GM23338 (cell line): ENCODE data around the gene FCN1. TPM values are rescaled to one million over a fixed set of nuclear protein-coding genes. Genes with fewer than 3 reads are reported as not detected.

ENCODE experiments used
- ATAC-seq: fragments of 200-7000 bp; cut with Tn5 transposase; 3 replicates; pipeline ENCODE4 v1.9.1; 2020
- DNase-seq: peaks from one replicate; pipeline ENCODE4 v3.0.0-alpha.2; 2015; ENCODE audit warnings: low spot score
- H2AFZ ChIP-seq: fragments of 200-600 bp; sonication (generic); 2 replicates; pipeline ENCODE4 v1.8.0; 2016; ENCODE audit warnings: antibody characterized with exemption, mild to moderate bottlenecking, moderate library complexity
- H3F3A ChIP-seq: fragments of 200-600 bp; sonication (generic); replicated peaks from 2 replicates; pipeline ENCODE4 v1.8.0; 2017; ENCODE audit warnings: antibody characterized with exemption, mixed run types, low read depth
- H3K27ac ChIP-seq: fragments of 200-600 bp; sonication (generic); 2 replicates; pipeline ENCODE4 v1.6.1; 2016; ENCODE audit warnings: low read depth
- H3K27me3 ChIP-seq: fragments of 200-600 bp; sonication (generic); 2 replicates; pipeline ENCODE4 v1.8.0; 2016; ENCODE audit warnings: mild to moderate bottlenecking, mixed run types, moderate library complexity; ENCODE audit not compliant: insufficient read depth
- H3K36me3 ChIP-seq: fragments of 200-600 bp; sonication (generic); 2 replicates; pipeline ENCODE4 v1.8.0; 2016; ENCODE audit warnings: mild to moderate bottlenecking; ENCODE audit not compliant: insufficient read depth
- H3K4me1 ChIP-seq: fragments of 200-600 bp; sonication (generic); 2 replicates; pipeline ENCODE4 v1.8.0; 2016; ENCODE audit warnings: mild to moderate bottlenecking, moderate library complexity; ENCODE audit not compliant: insufficient read depth
- H3K4me2 ChIP-seq: fragments of 200-600 bp; sonication (generic); 2 replicates; pipeline ENCODE4 v1.7.1; 2017; ENCODE audit warnings: mixed run types
- H3K4me3 ChIP-seq: fragments of 200-600 bp; sonication (generic); 2 replicates; pipeline ENCODE4 v1.6.1; 2016; ENCODE audit warnings: mixed run types
- H3K79me2 ChIP-seq: fragments of 200-600 bp; sonication (generic); replicated peaks from 2 replicates; pipeline ENCODE4 v1.8.0; 2017; ENCODE audit warnings: mild to moderate bottlenecking; ENCODE audit not compliant: insufficient read depth
- H3K9me2 ChIP-seq: fragments of 200-600 bp; sonication (generic); 2 replicates; pipeline ENCODE4 v1.8.0; 2017; ENCODE audit not compliant: insufficient read depth
- H4K20me1 ChIP-seq: fragments of 200-600 bp; sonication (generic); replicated peaks from 2 replicates; pipeline ENCODE4 v1.8.0; 2017; ENCODE audit warnings: mild to moderate bottlenecking; ENCODE audit not compliant: insufficient read depth
- H3K27ac Mint-ChIP-seq: 2 replicates; pipeline ENCODE4 v1.8.0; 2020; ENCODE audit warnings: inconsistent platforms, mild to moderate bottlenecking, moderate library complexity, mixed read lengths
- H3K27me3 Mint-ChIP-seq: 3 replicates; pipeline ENCODE4 v1.8.0; 2022; ENCODE audit warnings: low read depth, mild to moderate bottlenecking, moderate library complexity, mixed read lengths, inconsistent platforms; ENCODE audit not compliant: insufficient read depth, poor library complexity
- H3K36me3 Mint-ChIP-seq: 3 replicates; pipeline ENCODE4 v1.8.0; 2021; ENCODE audit warnings: low read depth, mild to moderate bottlenecking, inconsistent platforms, moderate library complexity, mixed read lengths
- H3K4me1 Mint-ChIP-seq: 3 replicates; pipeline ENCODE4 v1.8.0; 2020; ENCODE audit warnings: mild to moderate bottlenecking, inconsistent platforms, mixed read lengths
- H3K4me3 Mint-ChIP-seq: 3 replicates; pipeline ENCODE4 v1.8.0; 2021; ENCODE audit warnings: moderate library complexity, mild to moderate bottlenecking, inconsistent platforms, mixed read lengths
- H3K9me3 Mint-ChIP-seq: 3 replicates; pipeline ENCODE4 v1.8.0; 2020; ENCODE audit warnings: moderate library complexity, mild to moderate bottlenecking, inconsistent platforms, mixed read lengths
- CREB1 ChIP-seq: fragments of 250-450 bp; sonication (Bioruptor Pico); IDR thresholded peaks from 2 replicates; pipeline ENCODE4 v1.5.0; 2020; ENCODE audit warnings: low read depth, mild to moderate bottlenecking, moderate library complexity
- CTCF ChIP-seq, 2 experiments: fragments of 200-600 bp in 1 of 2; sonication (generic) in 1 of 2; conservative IDR thresholded peaks; 2 replicates each; pipeline versions ENCODE4 v1.5.1 to v1.6.1; 2016 to 2017; ENCODE audit warnings: antibody characterized with exemption in 2 of 2, low read depth in 2 of 2, mild to moderate bottlenecking in 2 of 2, moderate library complexity in 1 of 2
- ETS1 ChIP-seq: IDR thresholded peaks from 2 replicates; pipeline ENCODE4 v1.6.1; 2016; ENCODE audit warnings: antibody characterized with exemption
- EZH2 ChIP-seq: fragments of 200-600 bp; sonication (generic); IDR thresholded peaks from one replicate; pipeline ENCODE4 v1.8.0; 2017; ENCODE audit warnings: antibody characterized with exemption, mild to moderate bottlenecking, low read depth; ENCODE audit not compliant: unreplicated experiment
- EZH2phosphoT487 ChIP-seq: fragments of 200-600 bp; sonication (generic); IDR thresholded peaks from one replicate; pipeline ENCODE4 v1.8.1; 2018; ENCODE audit warnings: antibody characterized with exemption; ENCODE audit not compliant: unreplicated experiment
- JUNB ChIP-seq: IDR thresholded peaks from one replicate; pipeline ENCODE4 v1.6.1; 2016; ENCODE audit warnings: antibody characterized with exemption; ENCODE audit not compliant: unreplicated experiment
- NANOG ChIP-seq: IDR thresholded peaks from 2 replicates; pipeline ENCODE4 v1.6.1; 2016; ENCODE audit warnings: antibody characterized with exemption, borderline replicate concordance
- POLR2AphosphoS5 ChIP-seq: IDR thresholded peaks from 2 replicates; pipeline ENCODE4 v1.6.1; 2016; ENCODE audit warnings: antibody characterized with exemption, low read depth
- REST ChIP-seq: IDR thresholded peaks from one replicate; pipeline ENCODE4 v1.6.1; 2018; ENCODE audit warnings: antibody characterized with exemption; ENCODE audit not compliant: unreplicated experiment
- STAT1 ChIP-seq: IDR thresholded peaks from one replicate; pipeline ENCODE4 v1.6.1; 2016; ENCODE audit warnings: antibody characterized with exemption; ENCODE audit not compliant: unreplicated experiment
- ZNF114 ChIP-seq: fragments of 250-450 bp; sonication (Bioruptor Pico); IDR thresholded peaks from 2 replicates; pipeline ENCODE4 v1.5.0; 2020; ENCODE audit warnings: mild to moderate bottlenecking, moderate library complexity
- ZNF331 ChIP-seq: fragments of 250-450 bp; sonication (Bioruptor Pico); IDR thresholded peaks from 2 replicates; pipeline ENCODE4 v1.5.0; 2020; ENCODE audit warnings: low read depth, mild to moderate bottlenecking, moderate library complexity
- ZNF462 ChIP-seq: fragments of 250-450 bp; sonication (Bioruptor Pico); IDR thresholded peaks from 2 replicates; pipeline ENCODE4 v1.5.0; 2020; ENCODE audit warnings: mild to moderate bottlenecking, moderate library complexity
- long read RNA-seq: library from polyadenylated mRNA; unstranded; transcript quantifications from one replicate; pipeline ENCODE4 v2.0.0, GENCODE V29; 2020; ENCODE audit not compliant: unreplicated experiment
- polyA plus RNA-seq: library from polyadenylated mRNA; unstranded; fragments of >200 nt; fragmentation: Nextera tagmentation; extraction: Ambion mirVana; gene quantifications from 2 replicates; pipeline ENCODE4 v1.2.1, GENCODE V29; 2016
- total RNA-seq: library from RNA; depleted of rRNA; stranded (reverse); fragments of >200 nt; shearing (Covaris generic); gene quantifications from 2 replicates; pipeline ENCODE4 v1.2.3, GENCODE V29; 2014; rRNA removed

FCN1 gene
- total RNA-seq (not detected in 2 replicates), polyA plus RNA-seq (not detected in 2 replicates)
- long read RNA-seq, result 0 reads

- Histone ChIP-seq H3K4me3 (no peak within 1 kb of the TSS), H4K20me1 (no peaks in the 10 kb centered on the region), H3K9me2 (no peaks in the 10 kb centered on the region), H3K27ac (no peak within 1 kb of the TSS), H3F3A (no peaks in the 10 kb centered on the region), H2AFZ (no peak within 1 kb of the TSS), H3K27me3 (no peaks in the 10 kb centered on the region), H3K4me2 (no peak within 1 kb of the TSS), H3K36me3 (no peaks in the 10 kb centered on the region), H3K79me2 (no peaks in the 10 kb centered on the region), H3K4me1 (no peaks in the 10 kb centered on the region)
- H3K4me3 Mint-ChIP-seq, result no peak within 1 kb of the TSS
- TF ChIP-seq ZNF331 (CRISPR knock-in tag), result no peak
- no peak for TF ChIP-seq REST
- TF ChIP-seq EZH2, result no peak
- TF ChIP-seq CREB1, result no peak
- no peak for TF ChIP-seq NANOG
- no peak for TF ChIP-seq ETS1
- no peak for TF ChIP-seq EZH2phosphoT487
- TF ChIP-seq ZNF462, result no peak
- no peak for TF ChIP-seq POLR2AphosphoS5
- no peak for TF ChIP-seq STAT1
- TF ChIP-seq ZNF114 (CRISPR knock-in tag), result no peak
- TF ChIP-seq CTCF (conservative IDR thresholded peaks at IDR 0.05; ENCODE audit: low read depth in 2 of 2), result no peak
- no peak for TF ChIP-seq JUNB
- no peak for DNase-seq
- no peak for ATAC-seq
- no peak within 1 kb of the TSS for H3K27ac Mint-ChIP-seq
- no peaks in the 10 kb centered on the region for H3K4me1 Mint-ChIP-seq
- H3K27me3 Mint-ChIP-seq, result peaks cover 5% of the 10 kb centered on the region
- H3K9me3 Mint-ChIP-seq, result peaks cover 15% of the 10 kb centered on the region
- peaks cover 4% of the 10 kb centered on the region; the same call in 2 of the 3 replicates for H3K36me3 Mint-ChIP-seq
Measured at GRCh38 chr9:134917431-134918373, at the start of gene FCN1. TSS of gene FCN1 (minus strand) at chr9:134917912. CDS start at chr9:134917871, 41 bp downstream.
